ENCODE data around the gene OR14J1. TPM values are rescaled to one million over a fixed set of nuclear protein-coding genes. Genes with fewer than 3 reads are reported as not detected.

The OR14J1 gene
- polyA plus RNA-seq, 1 of the 3 experiments (the other 2 are of a cell fraction), result not detected

- no peaks in the 10 kb centered on the region for H3K9me3 ChIP-seq
- ChIA-PET CTCF (no interaction called here), POLR2A (no interaction called here)
- H2AFZ ChIP-seq (ENCODE audit: low read depth), result no peak overlapping the region
- H3F3A ChIP-seq (replicated peaks; ENCODE audit: insufficient read depth), result no peaks in the 10 kb centered on the region
- TF ChIP-seq YY1 (IDR thresholded peaks at IDR 0.05; ENCODE audit: low read depth) (no peak), ZBTB33 (IDR thresholded peaks at IDR 0.05; ENCODE audit: borderline replicate concordance, low read depth) (no peak), TEAD4 (IDR thresholded peaks at IDR 0.05; ENCODE audit: borderline replicate concordance, insufficient read depth) (no peak), TCF12 (IDR thresholded peaks at IDR 0.05) (no peak), FOSL2 (IDR thresholded peaks at IDR 0.05; ENCODE audit: borderline replicate concordance, low read depth) (no peak), RFX5 (IDR thresholded peaks at IDR 0.05; ENCODE audit: low read length) (no peak), GABPA (IDR thresholded peaks at IDR 0.05; ENCODE audit: low read depth) (no peak), CHD2 (IDR thresholded peaks at IDR 0.05; ENCODE audit: low read length, partially characterized antibody) (no peak), IRF3 (IDR thresholded peaks at IDR 0.05; ENCODE audit: low read depth, low read length) (no peak), EZH2phosphoT487 (IDR thresholded peaks at IDR 0.05; ENCODE audit: borderline replicate concordance, low read depth) (no peak), FOXM1 (IDR thresholded peaks at IDR 0.05; ENCODE audit: low read depth) (no peak), GATA2 (CRISPR knock-in tag; IDR thresholded peaks at IDR 0.05) (no peak), SMC3 (IDR thresholded peaks at IDR 0.05; ENCODE audit: low read depth, low read length) (no peak), ELF1 (IDR thresholded peaks at IDR 0.05) (no peak), USF1 (IDR thresholded peaks at IDR 0.05; ENCODE audit: borderline replicate concordance, low read depth) (no peak), MXI1 (IDR thresholded peaks at IDR 0.05; ENCODE audit: low read depth, low read length) (no peak), JUND (IDR thresholded peaks at IDR 0.05) (no peak), MEF2A (IDR thresholded peaks at IDR 0.05; ENCODE audit: borderline replicate concordance, low read depth) (no peak), TAF1 (IDR thresholded peaks at IDR 0.05; ENCODE audit: borderline replicate concordance, low read depth, low read length) (no peak)
- 6% methylated on average over 1 of the region's 1 CpG for WGBS (ENCODE audit: low lambda C conversion rate)
- H3K9ac ChIP-seq, result no peak overlapping the region
- no peaks in the 10 kb centered on the region for H3K27me3 ChIP-seq (ENCODE audit: insufficient read depth)
- no peaks in the 10 kb centered on the region for H3K4me1 ChIP-seq (ENCODE audit: control insufficient read depth in 1 of 2, insufficient read depth in 2 of 2, low read depth in 1 of 2, low read length in 1 of 2)
- H3K36me3 ChIP-seq (replicated peaks in 1 of 2; ENCODE audit: control insufficient read depth in 1 of 2, insufficient read depth in 2 of 2, low read length in 1 of 2), result no peaks in the 10 kb centered on the region
- no peak for DNase-seq
- H3K79me2 ChIP-seq (ENCODE audit: insufficient read depth), result no peaks in the 10 kb centered on the region
- no peaks in the 10 kb centered on the region; the same call in 1 of the 2 replicates for H3K9me2 ChIP-seq
- H3K27ac ChIP-seq (ENCODE audit: low read depth in 2 of 2, low read length in 1 of 2), result no peak overlapping the region
- H3K4me2 ChIP-seq, result no peak overlapping the region
- no peaks in the 10 kb centered on the region for H4K20me1 ChIP-seq (ENCODE audit: insufficient read depth)
- no peak overlapping the region for H3K4me3 ChIP-seq (ENCODE audit: low read depth in 2 of 2, low read length in 1 of 2)
Observed at GRCh38 chr6:29294499-29294914, 7.0 kb upstream of the OR14J1 start.

Measured in SK-N-SH (cell line).